Colonic mucosa (tissue), 4 donors: ENCODE data around the gene MYLK. TPM values are rescaled to one million over a fixed set of nuclear protein-coding genes. Genes with fewer than 3 reads are reported as not detected.
A peak's percentile ranks its signal among the peaks of the same experiment; 100 is the strongest.

Experiments
- DNase-seq: peaks from one replicate; pipeline ENCODE4 v3.0.0-alpha.2; 2020
- H3K27ac ChIP-seq: fragments of 200-600 bp; one replicate; pipeline ENCODE4 v1.8.0; 2021
- H3K27me3 ChIP-seq: fragments of 200-600 bp; one replicate; pipeline ENCODE4 v1.8.0; 2021
- H3K36me3 ChIP-seq: fragments of 200-600 bp; one replicate; pipeline ENCODE4 v1.8.0; 2021
- H3K4me1 ChIP-seq: fragments of 200-600 bp; one replicate; pipeline ENCODE4 v1.8.0; 2021; ENCODE audit warnings: mild to moderate bottlenecking
- H3K4me3 ChIP-seq: fragments of 200-600 bp; one replicate; pipeline ENCODE4 v1.8.0; 2021
- H3K9ac ChIP-seq, 2 donors: one replicate each; pipeline ENCODE4 v1.7.0; 2013; ENCODE audit warnings: control low read depth in 2 of 2, low read depth in 2 of 2, low read length in 2 of 2
- H3K9me3 ChIP-seq: fragments of 200-600 bp; one replicate; pipeline ENCODE4 v1.8.0; 2021
- CTCF ChIP-seq: fragments of 200-600 bp; IDR thresholded peaks from one replicate; pipeline ENCODE4 v1.8.0; 2022; ENCODE audit warnings: antibody characterized with exemption, mild to moderate bottlenecking
- intact Hi-C: fragments of 100-400 bp; cut with DNase I; formaldehyde crosslinking; loops from one replicate; pipeline ENCODE4 v1.14.1; 2022
- total RNA-seq, 2 donors: library from RNA; stranded (reverse); fragmentation: NEBNext Ultra II Directional in 1 of 2; extraction: Animal tissue kit (Norgen Biotek cat#: 25700) in 1 of 2; gene quantifications; one replicate each; pipeline ENCODE4 v1.2.1, GENCODE V29; 2021
- donor health status: healthy.
- donor health status: DM: no; HTN: no; CAD: no.
- donor health status: DM: no; HTN: no; CAD: no.

Gene MYLK
- total RNA-seq, 2 donors from 2014 or later = 58.8 to 267 TPM

DNA sequence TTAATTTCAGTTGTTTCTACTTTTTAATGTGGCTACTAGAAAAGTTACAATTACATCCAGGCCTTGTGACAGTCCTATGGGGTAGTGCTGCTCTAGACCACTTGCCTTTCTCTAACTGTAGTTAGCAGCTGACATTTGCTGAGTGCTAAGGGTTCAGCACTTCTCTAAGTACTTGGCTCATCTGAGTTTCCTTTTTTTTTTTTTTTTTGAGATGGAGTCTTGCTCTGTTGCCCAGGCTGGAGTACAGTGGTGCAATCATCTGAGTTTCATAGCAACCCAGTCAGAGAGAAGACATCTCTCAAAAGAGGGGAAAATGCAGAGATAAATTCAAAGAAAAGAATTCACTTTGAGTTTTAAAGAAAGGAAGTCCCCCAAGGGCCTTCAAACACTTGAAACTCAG is 130.8 kb downstream of the MYLK start:
- no peak overlapping the region for H3K27ac ChIP-seq
- H3K27me3 ChIP-seq = no peaks in the 10 kb centered on the region
- H3K4me3 ChIP-seq = no peak overlapping the region
- TF ChIP-seq CTCF = no peak
- no peaks in the 10 kb centered on the region for H3K9me3 ChIP-seq
- peaks cover 25% of the 10 kb centered on the region for H3K4me1 ChIP-seq
- no peaks in the 10 kb centered on the region for H3K36me3 ChIP-seq
- no peak for DNase-seq
- intact Hi-C loops = no loop called here
- H3K9ac ChIP-seq = no peak overlapping the region

GRCh38 chr3:123752228-123752627 is 131.9 kb downstream of the MYLK start:
- no peaks in the 10 kb centered on the region for H3K27me3 ChIP-seq
- H3K27ac ChIP-seq = no peak overlapping the region
- H3K4me1 ChIP-seq = peaks cover 17% of the 10 kb centered on the region
- no peaks in the 10 kb centered on the region for H3K36me3 ChIP-seq
- H3K4me3 ChIP-seq = no peak overlapping the region
- no peak for TF ChIP-seq CTCF
- H3K9ac ChIP-seq = no peak overlapping the region
- DNase-seq = peak; percentile 15
- intact Hi-C loops = no loop called here
- no peaks in the 10 kb centered on the region for H3K9me3 ChIP-seq

DNA sequence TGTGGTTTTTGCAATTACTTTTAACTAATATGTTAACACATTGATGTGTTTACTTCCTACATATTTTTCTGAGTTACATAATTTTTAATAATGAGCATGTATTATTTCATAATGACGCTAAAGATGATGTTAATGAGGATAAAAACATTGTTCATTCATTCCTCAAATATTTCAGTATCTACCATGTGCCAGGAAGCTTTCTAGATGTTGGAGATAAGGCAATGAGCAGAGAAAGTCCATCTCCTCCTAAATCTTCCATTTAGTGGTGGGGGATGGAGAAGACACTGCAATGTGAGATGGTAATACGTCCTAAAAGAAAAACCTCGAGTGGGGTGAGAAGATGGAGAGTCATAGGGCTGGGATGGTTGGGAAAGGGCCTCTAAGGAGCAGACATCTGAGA is 132.7 kb downstream of the MYLK start:
- Histone ChIP-seq H3K4me3 (no peak overlapping the region), H3K4me1 (peaks cover 11% of the 10 kb centered on the region), H3K36me3 (no peaks in the 10 kb centered on the region), H3K27ac (no peak overlapping the region), H3K27me3 (no peaks in the 10 kb centered on the region), H3K9me3 (no peaks in the 10 kb centered on the region), H3K9ac (no peak overlapping the region)
- DNase-seq = no peak
- intact Hi-C loops = no loop called here
- no peak for TF ChIP-seq CTCF

DNA sequence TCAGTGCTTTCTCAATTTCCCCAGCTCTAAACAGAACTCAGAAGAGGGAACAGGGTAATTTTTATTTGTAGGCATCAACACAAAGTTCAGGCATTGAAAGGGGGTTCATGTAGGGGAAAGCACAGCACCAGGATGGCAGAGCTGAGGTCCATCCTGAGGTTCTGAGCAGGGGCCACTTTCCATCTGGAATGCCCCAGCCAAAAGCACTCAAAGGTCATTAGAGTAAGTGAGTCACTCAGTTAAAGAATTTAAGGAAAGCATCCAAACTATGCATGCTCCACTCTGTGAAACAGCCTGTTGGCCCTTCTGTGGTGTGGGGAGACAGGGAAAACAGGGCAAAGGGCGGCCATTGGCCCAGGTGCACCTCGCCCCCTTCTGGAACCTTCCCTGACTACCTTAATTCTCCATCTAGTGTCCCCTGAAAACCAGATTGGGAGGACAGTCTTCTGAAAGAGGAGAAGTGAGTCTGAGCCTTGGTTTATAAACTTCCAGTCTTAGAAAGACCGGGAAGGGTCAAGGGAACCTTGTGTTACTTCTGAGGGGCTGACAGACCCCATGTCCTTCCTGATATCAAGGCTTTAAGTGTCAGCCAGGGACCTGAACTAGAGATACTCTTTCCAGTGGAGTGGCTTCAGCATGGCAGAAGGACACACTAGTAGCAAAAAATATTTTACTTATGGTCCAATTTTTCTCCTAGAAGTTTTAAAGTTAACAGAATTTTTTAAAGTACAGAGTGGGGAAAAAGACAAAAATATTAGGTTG is 133.3 kb downstream of the MYLK start:
- Histone ChIP-seq H3K27ac (no peak overlapping the region), H3K27me3 (no peaks in the 10 kb centered on the region), H3K9me3 (no peaks in the 10 kb centered on the region), H3K36me3 (no peaks in the 10 kb centered on the region), H3K4me3 (no peak overlapping the region), H3K9ac (no peak overlapping the region), H3K4me1 (peaks cover 6% of the 10 kb centered on the region)
- TF ChIP-seq CTCF = no peak
- peak; percentile 22 for DNase-seq
- intact Hi-C loops = no loop called here

- no peak for TF ChIP-seq CTCF
- no peaks in the 10 kb centered on the region for H3K36me3 ChIP-seq
- H3K4me1 ChIP-seq = peaks cover 6% of the 10 kb centered on the region
- no peak overlapping the region for H3K27ac ChIP-seq
- intact Hi-C loops = no loop called here
- no peaks in the 10 kb centered on the region for H3K9me3 ChIP-seq
- H3K9ac ChIP-seq = no peak overlapping the region
- DNase-seq = peak; percentile 6
- H3K27me3 ChIP-seq = no peaks in the 10 kb centered on the region
- no peak overlapping the region for H3K4me3 ChIP-seq
Observed at GRCh38 chr3:123750209-123750608, 133.9 kb downstream of the MYLK start.
